Measurements from ENCODE around the gene MMEL1. TPM values are rescaled to one million over a fixed set of nuclear protein-coding genes. Genes with fewer than 3 reads are reported as not detected.

The MMEL1 gene
- total and polyA plus RNA-seq, 2 of the 13 experiments (the other 11 are each of a cell fraction or from before 2014, with no cell fraction given), result 0.48 TPM; not detected in 1

GRCh38 chr1:2573250-2573920 is 59.4 kb downstream of the MMEL1 start:
- DNase-seq (ENCODE audit: low spot score) (no peak), FAIRE-seq (no peak), ATAC-seq (no peak)
- no peaks in the 10 kb centered on the region for H4K20me1 ChIP-seq (ENCODE audit: insufficient read depth, low read length)
- H3K36me3 ChIP-seq (replicated peaks in 1 of 2; ENCODE audit: control insufficient read depth in 1 of 2, insufficient read depth in 2 of 2, low read length in 2 of 2), result no peaks in the 10 kb centered on the region
- intact Hi-C loops (cut with micrococcal nuclease; ENCODE audit: unreplicated experiment), result no loop called here
- H3K4me1 ChIP-seq (ENCODE audit: insufficient read depth, low read length), result peaks cover 79% of the 10 kb centered on the region
- TF ChIP-seq CBX1 (IDR thresholded peaks at IDR 0.05; ENCODE audit: low read depth), result no peak
- peak; percentile 67; the same call in 1 of the 2 replicates for TF ChIP-seq ZMYM3 (CRISPR knock-in tag; IDR thresholded peaks at IDR 0.05)
- TF ChIP-seq SMAD1 (CRISPR knock-in tag; IDR thresholded peaks at IDR 0.05; ENCODE audit: borderline replicate concordance, low read depth), result no peak
- TF ChIP-seq EP300 (IDR thresholded peaks at IDR 0.05; ENCODE audit: low read depth in 2 of 2, low read length in 2 of 2), result no peak
- TF ChIP-seq EP300 (CRISPR knock-in tag; IDR thresholded peaks at IDR 0.05; ENCODE audit: borderline replicate concordance), result no peak
- TF ChIP-seq EZH2 (conservative IDR thresholded peaks at IDR 0.05; ENCODE audit: low read depth, low read length), result no peak
- no peak for TF ChIP-seq ZBTB4 (CRISPR knock-in tag; IDR thresholded peaks at IDR 0.05; ENCODE audit: borderline replicate concordance)
- TF ChIP-seq, protein P1, sequence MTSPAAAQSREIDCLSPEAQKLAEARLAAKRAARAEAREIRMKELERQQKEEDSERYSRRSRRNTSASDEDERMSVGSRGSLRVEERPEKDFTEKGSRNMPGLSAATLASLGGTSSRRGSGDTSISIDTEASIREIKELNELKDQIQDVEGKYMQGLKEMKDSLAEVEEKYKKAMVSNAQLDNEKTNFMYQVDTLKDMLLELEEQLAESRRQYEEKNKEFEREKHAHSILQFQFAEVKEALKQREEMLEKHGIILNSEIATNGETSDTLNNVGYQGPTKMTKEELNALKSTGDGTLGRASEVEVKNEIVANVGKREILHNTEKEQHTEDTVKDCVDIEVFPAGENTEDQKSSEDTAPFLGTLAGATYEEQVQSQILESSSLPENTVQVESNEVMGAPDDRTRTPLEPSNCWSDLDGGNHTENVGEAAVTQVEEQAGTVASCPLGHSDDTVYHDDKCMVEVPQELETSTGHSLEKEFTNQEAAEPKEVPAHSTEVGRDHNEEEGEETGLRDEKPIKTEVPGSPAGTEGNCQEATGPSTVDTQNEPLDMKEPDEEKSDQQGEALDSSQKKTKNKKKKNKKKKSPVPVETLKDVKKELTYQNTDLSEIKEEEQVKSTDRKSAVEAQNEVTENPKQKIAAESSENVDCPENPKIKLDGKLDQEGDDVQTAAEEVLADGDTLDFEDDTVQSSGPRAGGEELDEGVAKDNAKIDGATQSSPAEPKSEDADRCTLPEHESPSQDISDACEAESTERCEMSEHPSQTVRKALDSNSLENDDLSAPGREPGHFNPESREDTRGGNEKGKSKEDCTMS (CRISPR knock-in tag; conservative IDR thresholded peaks at IDR 0.05), result no peak
- TF ChIP-seq PHF8 (CRISPR knock-in tag; IDR thresholded peaks at IDR 0.05), result no peak
- TF ChIP-seq ZNF7 (CRISPR knock-in tag; IDR thresholded peaks at IDR 0.05), result no peak
- POLR2A ChIA-PET, result interaction anchor here (0.6 kb wide), 1 partner anchor 10 kb away, joined by 3 read pairs; no protein-coding TSS in a partner anchor
- WGBS (ENCODE audit: low lambda C conversion rate), result 64% methylated on average over 8 of the region's 8 CpGs
- no TSS peak for BruUV-seq (replicated peaks)
- no peak overlapping the region for H2AFZ ChIP-seq (ENCODE audit: low read length)
- no peak overlapping the region for H3K4me3 ChIP-seq (replicated peaks in 1 of 3; ENCODE audit: insufficient read depth in 1 of 3, low read depth in 2 of 3, low read length in 3 of 3)
- H3K4me2 ChIP-seq (ENCODE audit: low read depth, low read length), result no peak overlapping the region
- in situ Hi-C loops (cut with HindIII; ENCODE audit: extremely low pct_ligation_motif_present, low pct_unique_long_range_greater_than_20kb), result no loop called here
- H3K79me2 ChIP-seq (ENCODE audit: insufficient read depth, low read length), result no peaks in the 10 kb centered on the region
- H3K27me3 ChIP-seq (ENCODE audit: control insufficient read depth in 1 of 2, insufficient read depth in 2 of 2, low read length in 2 of 2), result peaks cover 3 to 24% of the 10 kb centered on the region in 2 experiments; a peak in 4 of 5 replicates
- H3K27ac ChIP-seq (ENCODE audit: extremely low read length, insufficient read depth, low read length), result no peak overlapping the region
- H3K9me3 ChIP-seq (ENCODE audit: low read length), result peaks cover 11% of the 10 kb centered on the region
- H3K9ac ChIP-seq (ENCODE audit: insufficient read depth, low read depth, low read length), result no peak overlapping the region
- CTCF ChIA-PET (ENCODE audit: low intra/inter-chr PET ratio, low total read pairs), result no interaction called here

Data from HepG2 (cell line).